ENCODE data around the gene CAMSAP1.

The CAMSAP1 gene

DNA sequence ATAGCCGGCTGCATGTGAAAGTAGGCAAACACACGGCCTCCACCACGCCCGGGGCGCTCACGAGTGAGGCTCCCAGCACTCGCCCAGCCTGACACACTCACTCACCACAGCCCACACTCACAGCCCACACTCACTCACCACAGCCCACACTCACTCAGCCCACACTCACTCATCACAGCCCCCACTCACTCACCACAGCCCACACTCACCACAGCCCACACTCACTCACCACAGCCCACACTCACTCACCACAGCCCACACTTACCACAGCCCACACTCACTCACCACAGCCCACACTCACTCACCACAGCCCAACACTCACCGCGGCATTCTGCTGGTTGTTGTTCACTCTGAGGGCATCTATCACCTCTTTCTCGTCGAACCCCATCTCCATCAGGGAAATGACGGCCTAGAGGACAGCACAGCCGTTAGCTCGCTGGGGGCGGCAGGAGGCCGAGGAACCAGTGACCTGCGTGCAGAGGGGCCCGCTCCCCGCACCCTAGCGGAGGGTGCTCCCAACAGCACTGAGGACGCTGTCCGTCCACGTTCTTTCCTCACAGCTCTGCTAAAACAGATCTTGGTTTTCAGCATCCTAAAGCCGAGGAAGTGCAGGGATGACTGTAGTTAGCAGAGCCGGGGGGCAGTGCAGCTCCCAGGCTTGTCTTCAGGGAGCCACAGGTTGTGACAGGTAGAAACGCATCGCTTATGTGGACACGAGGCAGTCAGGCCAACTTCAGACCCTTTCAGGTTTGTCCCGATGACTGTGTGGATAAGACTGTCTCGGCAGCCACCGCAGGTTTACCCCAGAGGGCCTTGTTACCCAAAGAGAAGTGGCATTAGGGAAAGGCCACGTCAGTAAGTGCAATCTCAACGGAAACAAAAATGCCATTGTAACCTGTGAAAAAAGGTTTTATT is 32.3 kb upstream of the CAMSAP1 start:
- no peak for DNase-seq

DNA sequence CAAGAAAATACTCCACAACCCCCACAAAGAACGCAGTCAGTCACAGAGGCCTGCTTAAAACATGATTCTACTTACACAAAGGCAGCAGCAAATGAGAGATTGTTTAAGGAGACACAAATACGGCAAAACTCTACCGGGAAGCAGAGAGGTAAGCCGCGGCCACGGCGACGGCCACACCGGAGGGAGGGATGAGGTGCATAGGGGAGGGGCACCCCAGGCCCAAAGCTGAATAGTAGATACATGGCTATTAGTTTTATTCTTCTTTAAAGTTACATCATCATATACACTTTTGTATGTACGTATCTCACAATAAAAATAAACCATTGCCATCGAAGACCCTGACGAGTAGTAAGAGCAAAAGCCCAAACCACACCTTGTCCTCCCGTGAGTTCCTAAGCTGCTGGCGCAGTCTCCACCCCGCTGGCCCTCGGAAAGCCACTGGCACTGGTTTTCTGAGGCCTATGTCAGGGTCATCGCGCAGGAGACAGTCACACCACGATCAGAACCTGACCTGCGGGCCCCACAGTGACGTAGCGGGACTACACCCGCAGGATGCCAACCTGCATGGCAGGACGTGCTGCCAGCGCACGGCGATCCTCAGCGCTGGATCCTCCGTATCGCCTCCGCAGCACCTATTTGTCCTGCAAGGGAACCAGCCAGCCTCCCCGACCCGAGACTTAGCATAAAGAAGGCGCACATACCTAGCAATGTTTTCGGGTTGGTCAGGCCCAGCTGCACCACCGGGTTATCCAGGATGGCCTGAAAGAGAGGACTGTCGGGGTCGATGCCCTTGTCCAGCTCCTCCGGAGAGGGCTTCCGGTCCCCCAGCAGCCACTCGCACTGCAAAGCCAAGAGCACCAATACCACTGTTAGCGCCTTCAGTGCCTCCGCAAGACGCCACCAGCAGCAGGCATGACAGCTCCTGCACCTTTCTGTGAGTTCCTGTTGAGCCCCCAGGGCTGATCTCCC is 30.5 kb upstream of the CAMSAP1 start:
- no peak for DNase-seq

DNA sequence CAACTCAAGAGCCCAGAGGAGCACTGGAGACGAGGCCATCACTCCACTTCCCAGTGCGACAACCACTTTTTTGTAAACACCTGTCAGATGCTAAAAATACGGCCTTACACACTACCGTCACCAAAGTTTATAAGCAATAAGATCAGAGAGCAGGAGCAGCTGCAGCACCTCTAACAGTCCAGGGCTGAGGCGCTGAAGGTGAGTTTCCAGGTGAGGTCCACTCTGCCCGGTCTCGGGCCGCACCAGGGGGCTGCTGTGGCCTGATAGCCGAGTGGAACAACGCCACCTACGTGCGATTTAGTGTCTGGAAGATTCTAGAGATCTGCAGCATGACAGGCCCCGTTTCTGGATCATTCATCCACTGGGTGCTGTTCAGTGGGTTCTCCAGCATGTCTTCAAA is 25.8 kb upstream of the CAMSAP1 start:
- DNase-seq: no peak

DNA sequence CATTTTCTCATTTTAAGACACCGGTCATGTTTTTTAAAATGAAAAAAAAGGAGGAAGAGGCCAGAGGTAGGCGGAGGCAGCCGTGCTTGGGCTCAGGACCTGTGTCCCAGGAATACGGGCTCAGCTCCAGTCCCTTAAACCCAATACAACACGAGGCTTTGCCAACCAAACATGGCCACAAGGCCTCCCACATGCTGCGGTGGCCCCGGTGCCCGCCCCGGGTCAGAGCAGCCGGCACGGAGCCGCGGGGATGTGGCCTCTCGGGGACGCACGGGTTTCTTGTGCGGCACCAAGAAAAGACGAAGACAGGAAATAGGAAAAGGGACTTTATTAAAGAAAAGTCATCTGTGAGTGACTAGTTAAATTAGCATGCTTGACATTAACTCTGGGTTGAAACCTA is 25.3 kb upstream of the CAMSAP1 start:
- DNase-seq: no peak

DNA sequence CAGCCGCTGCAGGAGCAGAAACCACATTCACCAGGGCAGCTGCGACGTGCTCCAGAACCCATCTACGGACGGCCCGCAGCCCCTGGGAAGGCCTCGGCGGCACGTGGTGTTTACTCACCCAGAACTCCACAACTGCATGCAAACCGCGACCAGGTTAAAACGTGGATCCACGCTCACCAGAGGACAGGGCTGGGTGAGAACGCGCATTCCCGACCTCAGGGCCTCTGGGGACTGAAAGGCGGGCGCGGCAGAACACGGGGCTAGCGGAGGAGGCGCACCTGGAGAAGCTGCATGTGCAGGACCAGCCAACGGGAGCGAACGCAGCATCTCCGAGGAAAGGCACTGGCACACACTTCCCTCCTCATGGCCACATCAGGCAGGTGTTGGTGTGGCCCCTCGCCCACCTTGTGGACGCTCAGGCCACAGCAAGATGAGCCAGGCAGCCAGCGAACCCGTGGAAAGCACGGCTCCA is 24.0 kb upstream of the CAMSAP1 start:
- DNase-seq: no peak

DNA sequence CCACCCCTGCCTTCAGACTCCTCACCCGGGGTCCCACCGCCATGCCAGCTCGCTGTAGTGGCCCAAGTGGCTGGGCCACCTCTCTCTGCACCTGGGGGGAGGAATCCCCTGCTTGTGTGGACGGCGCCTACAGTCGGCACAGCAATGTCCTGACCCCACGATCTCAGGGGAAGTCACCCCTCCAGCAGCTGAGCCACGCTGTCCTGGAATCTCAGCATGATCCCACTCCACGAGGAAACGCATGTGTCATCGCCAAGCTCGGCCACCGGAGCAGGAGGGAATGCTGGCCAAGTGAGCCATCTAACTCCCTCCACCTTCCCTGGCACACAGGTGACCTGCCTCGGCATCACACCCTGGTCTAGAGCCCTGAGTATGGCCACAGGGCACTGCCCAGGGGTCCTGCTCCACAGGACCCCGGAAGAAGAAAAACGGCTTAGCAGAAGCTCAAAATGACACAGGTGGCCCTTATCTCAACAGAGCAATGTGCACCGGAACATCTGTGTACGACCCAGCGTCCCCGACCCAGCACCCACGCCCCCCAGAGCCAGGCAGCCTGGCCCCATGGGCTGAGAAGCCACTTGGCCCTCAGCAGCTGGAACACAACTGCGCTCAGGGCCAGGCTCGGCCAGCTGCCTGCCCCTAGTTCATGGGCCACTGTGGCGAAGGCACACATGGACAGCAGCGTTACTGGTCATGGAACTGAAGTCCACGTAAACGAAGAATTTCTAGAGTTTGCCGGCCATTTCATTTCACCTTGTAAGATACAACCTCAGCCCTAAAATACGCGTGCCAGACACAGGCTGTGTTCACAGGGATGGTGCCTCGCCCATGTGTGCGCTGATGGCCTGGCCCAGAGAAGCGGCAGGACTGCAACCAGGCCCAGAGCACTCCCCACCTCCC is 23.4 kb upstream of the CAMSAP1 start:
- no peak for DNase-seq

DNA sequence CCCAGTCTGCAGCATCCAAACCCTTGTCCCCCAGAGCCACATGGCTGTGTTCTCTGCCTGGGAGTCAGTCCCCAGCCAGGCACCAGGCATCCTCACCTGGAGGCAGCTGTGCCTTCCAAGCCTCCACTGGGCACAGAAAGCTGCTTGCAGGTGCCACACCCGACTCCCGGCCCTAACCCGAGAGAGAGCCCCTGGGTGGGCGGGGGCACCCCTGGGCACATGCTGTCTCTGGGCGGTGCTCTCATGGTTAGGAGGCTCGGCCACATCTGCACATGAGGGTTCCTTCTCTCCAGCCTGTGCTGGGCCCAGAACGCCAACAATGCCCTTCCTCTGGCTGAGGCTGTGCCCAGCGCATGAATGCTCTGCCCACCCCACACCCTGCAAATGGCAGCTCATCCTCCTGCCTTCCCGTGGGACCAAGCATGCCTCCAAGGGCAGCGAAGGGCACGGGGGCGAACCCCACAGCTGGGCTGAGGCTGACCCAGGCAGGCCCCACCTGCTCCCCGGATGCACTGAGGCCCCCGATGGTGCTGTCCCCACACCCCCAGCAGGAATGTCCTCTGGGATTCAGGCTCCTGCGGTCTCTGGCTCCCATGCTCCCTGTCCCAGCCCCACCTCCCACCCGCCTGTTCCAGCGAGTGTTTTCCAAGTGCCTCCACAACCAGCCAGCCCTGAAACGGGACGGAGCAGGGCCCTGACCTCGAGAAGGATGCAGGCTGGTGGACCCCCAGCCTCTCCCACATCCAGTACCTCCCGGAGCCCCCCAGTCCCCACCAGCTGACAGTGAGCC is 22.5 kb upstream of the CAMSAP1 start:
- DNase-seq: no peak

DNA sequence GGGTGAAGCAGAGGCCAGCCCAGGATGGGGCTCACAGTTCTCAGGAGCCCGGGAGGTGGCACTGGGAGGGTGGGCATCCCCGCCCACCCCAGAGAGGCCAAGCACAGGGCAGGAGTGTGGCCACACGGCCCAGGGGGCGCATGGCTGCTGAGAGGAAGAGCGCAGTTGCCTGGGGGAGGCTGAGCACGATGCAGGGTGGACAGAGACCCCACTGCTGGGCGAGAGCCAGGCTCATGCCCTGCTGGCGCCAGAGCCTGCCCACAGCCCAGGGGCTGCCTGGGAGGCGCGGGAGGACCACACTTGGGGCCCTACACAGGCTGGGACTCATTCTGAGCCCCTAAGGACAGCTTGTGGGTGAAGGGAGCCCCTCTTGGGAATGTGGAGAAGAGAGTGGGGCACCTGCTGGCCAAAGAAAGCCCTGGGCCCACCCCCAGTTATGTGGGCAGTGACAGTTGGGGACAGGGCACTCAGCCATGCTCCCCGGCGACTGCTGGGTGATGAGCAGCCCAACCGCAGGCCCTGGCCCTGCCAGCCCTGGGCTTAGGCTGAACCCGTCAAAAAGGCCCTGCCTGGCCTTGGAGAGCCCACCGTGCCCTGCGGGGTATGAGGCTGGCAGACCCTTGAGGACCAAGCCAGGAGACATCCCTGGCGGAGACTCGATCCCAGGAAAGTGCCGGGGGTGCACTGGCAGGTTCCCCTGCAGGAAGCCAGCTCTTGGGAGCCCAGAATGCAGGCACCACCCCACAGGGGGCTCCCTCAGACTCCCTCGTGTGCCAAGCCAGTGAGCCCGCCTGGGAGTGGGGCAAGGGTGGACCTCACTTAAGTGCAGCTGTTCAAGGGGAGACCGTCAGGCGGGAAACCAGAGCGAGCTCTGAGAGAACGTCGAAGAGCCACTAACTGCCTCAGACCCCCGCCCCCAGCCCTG is 21.6 kb upstream of the CAMSAP1 start:
- no peak for DNase-seq

DNA sequence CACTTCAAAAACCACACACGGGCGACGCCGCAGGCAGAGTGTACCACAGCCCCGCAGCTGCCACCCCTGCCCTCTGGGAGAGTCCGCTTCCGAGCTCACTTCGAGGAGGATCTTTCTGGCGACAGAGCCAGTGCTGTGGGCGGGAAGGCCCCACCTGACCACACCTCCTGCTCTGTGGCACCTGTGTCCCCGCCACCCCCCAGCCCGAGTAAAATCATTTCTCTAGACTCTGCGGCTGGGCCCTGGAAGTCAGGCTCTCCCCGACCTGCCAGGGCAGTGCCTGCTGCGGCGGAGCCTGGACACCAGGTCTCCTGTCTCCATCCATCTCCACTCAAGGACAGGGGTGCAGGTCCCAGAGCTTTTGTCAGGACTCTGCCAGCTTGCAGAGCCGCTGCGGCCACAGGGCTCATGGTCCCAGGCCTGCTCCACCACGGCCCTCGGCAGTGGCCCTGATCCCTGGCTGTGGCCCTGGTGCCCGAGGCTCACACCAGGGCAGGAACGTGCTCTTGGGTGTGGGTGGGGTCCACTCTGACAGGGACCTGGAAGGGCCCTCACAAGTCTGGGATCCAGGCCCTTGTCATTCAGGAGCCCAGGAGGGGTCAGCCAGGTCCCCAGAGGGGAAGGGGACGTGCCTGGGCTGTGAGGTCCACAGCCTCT is 20.9 kb upstream of the CAMSAP1 start:
- no peak for DNase-seq

DNA sequence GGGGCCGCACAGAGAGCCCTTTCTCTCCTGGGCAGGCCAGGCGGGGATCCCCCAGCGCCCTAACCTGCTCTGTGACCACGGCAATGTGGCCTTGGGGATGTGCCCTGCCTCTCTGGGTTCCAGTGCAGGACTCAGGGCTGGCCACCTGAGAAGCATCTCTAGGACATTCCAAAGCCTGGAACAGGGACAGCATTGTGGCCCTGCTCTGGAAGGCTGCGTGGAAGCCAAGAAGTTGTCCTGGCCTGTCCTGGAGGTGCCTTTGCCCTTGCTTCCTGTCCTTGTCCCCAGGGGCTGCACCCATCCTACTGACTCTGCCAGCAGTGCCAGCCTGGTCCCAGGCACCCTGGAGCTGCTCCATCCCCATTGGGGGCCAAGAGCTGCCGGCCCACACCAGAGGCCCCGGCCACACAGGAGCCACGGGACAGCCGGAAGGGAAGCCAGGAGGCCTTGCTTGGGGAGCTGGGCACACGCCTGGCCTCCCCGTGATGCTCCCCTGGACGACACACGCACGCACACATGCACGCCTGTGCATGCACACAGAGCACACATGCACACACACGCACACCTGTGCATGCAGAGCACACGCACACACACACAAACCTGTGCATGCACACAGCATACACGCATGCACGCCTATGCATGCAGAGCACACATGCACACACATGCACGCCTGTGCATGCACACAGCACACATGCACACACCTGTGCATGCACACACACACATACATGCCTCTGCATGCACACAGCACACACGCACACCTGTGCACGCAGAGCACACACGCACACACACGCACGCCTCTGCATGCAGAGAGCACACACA is 20.1 kb upstream of the CAMSAP1 start:
- DNase-seq: no peak

DNA sequence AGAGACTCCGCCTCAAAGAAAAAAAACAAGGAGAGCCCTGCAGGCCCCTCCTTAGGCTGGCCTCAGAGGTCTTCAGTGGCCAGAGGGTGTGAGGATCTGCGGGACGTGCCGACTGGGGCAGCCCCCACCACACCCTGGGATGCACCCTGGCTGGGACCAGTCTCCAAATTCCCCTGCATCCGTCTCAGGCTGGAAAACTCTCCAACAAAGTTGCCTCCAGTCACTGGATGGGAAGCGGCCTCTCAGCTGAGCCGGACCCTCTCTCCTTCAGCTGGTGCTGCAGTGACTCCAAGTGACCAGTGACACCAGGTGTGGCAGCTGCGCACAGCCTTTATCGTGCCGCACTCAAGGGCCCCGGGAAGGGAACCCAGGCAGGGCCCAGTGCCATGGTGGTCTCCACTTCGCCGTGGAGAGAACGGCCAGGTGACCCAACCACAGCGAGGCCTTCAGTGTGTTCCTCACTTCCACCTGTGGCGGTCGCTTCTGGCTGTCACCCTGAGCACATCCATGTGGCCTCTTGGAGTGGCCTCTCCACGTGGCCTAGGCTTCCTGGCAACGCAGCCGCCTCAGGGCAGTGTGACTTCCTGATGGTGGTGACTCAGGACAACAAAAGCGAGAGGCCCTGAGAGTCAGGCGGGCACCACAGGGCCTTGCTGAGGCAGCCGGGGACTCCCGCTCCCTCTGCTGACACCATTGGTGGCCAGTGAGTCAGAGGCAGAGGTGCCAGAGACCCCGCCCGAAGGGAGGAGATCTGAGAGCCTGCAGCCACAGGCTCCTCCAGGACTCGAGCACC is 19.3 kb upstream of the CAMSAP1 start:
- no peak for DNase-seq

DNA sequence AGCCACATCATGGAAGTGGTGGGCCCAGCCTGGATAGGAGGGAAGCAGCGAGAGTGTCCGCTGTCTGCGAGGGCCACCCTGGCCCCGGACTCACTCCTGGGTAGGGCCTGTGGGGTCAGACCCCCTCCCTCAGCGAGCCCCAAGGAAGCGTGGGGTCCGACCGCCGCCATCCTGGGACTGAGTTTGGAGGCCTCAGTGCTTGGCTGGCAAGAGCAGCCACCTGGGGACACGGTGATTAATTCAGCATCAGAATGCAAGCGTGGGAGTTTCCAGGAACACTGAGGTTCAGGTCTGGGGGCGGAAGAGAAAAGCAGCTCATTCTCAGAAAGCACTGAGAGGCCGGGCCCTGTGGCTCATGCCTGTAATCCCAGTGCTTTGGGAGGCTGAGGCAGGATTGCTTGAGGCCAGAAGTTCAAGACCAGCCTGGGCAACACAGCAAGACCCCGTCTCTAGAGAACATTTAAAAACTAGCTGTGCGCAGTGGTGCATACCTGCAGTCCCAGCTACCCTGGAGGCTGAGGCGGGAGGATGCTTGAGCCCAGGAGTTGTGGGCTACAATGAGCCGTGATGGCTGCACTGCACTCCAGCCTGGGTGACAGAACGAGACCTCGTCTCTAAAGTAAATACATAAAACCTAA is 18.3 kb upstream of the CAMSAP1 start:
- no peak for DNase-seq

DNA sequence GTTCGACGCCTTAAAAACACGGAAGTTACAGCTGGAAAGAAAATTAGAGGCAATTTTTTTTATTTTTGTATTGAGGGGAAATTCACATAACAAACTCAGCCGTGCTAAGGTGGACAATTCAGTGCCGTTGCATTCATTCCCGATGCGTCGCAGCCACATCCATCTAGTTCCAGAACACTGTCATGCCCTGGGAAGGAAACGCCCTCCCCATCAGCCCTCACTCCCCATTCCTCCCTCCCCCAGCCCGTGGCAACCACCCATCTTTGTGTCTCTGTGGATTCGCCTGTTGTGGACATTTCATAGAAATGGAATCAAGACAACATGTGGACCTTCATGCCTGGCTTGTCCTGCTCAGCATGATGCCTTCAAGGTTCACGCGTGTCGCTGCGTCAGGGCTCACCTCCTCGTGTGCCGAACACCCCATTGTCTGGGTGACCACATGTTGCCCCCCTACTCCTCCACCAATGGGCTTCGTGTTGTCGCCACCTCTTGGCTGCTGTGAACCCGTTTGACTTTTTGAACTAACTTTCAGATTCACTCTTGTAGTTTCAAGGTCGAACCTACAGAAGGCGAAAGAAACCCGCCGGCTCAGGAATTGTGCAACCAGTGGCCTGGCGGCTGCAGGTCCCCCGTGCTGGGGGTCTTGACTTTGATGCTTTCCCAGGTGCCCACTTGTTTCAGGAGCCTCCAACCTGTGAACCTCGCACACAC is 17.4 kb upstream of the CAMSAP1 start:
- DNase-seq: no peak

DNA sequence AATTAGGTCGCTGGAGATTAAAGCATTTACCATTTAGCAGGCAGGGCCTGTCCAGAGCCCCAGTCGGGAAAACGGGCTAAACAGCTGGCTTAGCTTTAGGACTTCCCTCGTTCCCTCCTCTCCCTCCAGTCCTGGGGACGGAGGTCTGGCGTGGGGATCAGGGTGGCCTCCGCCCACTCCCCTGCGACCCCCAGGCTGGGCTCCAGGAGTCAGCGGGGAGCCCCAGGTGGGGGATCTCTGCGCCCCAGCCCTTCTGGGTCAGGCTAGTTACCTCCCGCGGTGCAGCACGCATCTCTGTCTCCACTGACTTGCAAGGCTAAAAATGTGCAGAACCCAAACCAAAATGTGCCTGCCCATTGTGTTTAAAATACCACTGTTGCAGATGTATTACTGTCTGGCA is 16.2 kb upstream of the CAMSAP1 start:
- no peak for DNase-seq

DNA sequence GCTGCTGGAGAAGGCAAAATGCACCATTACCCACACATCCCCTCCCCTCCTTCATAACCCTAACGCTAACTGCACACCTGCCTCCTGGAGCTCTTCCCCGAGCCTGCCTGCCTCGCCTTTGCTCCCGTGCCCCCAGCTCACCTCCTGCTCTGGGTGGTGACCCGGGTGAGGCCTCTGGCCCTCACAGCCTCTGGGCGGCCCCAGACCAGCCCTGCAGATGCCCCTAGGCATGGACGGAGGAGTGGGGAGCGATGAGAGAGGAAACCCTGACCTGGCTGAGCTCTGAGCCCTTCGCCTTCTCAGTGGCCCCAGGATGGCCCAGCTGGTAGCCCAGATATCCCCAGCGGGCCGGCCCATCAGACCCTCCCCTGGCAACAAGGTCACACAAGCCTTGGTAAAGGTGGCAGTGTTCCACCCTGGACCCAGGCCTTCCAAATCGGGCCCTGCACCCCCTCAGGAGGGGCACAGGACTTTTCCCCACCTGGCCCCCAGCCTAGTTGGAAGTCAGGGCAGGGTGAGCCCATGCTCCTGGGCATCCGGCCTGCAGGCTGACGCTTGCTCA is 14.5 kb upstream of the CAMSAP1 start:
- DNase-seq: no peak

DNA sequence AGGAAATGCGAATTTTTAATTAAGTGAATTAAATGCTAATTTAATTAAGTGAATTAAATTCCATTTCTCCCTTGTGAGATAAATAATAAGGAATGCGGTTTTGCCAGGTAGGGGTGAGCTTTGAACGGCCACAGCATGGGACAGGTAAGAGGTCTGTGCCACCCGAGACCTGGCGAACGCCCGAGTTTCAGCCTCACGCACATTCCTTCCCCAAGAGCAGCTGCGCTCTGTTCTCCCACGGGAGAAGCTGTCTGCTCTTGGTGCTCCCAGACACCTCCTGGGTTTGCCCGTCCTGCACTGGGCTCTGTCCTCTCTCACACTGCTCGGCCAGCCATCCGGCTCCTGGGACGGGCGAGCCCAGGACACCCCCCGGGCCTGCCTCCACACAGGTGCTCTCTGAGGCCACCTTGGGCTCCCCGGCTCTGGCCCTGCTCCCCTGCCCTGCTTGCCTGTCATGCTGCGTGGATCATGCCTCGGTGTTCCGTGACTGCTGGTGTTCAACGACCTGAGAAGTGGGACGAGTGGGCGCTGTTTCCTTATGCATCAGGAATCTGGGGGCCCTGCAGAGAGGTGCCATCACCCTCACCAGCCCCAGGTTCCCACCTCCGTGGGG is 13.7 kb upstream of the CAMSAP1 start:
- DNase-seq: no peak
